Neural progenitor cell (in vitro differentiated cells): ENCODE data around the gene ASB3. TPM values are rescaled to one million over a fixed set of nuclear protein-coding genes. Genes with fewer than 3 reads are reported as not detected.

Source experiments
- DNase-seq: peaks from one replicate; pipeline ENCODE4 v3.0.0-alpha.2; 2016; ENCODE audit warnings: low spot score
- H2AFZ ChIP-seq: fragments of 200-600 bp; sonication (generic); replicated peaks from 2 replicates; pipeline ENCODE4 v1.6.1; 2016; ENCODE audit warnings: antibody characterized with exemption
- H3F3A ChIP-seq: fragments of 200-600 bp; sonication (generic); 2 replicates; pipeline ENCODE4 v1.6.1; 2016; ENCODE audit warnings: antibody characterized with exemption, low read depth
- H3K27ac ChIP-seq: fragments of 200-600 bp; sonication (generic); 2 replicates; pipeline ENCODE4 v1.5.1; 2016; ENCODE audit warnings: mild to moderate bottlenecking
- H3K27me3 ChIP-seq: fragments of 200-600 bp; sonication (generic); 2 replicates; pipeline ENCODE4 v1.6.1; 2016; ENCODE audit warnings: mild to moderate bottlenecking, moderate library complexity
- H3K36me3 ChIP-seq: fragments of 200-600 bp; sonication (generic); 2 replicates; pipeline ENCODE4 v1.5.1; 2016
- H3K4me1 ChIP-seq: fragments of 200-600 bp; sonication (generic); 2 replicates; pipeline ENCODE4 v1.6.1; 2016; ENCODE audit warnings: mixed run types
- H3K4me2 ChIP-seq: fragments of 200-600 bp; sonication (generic); 2 replicates; pipeline ENCODE4 v1.6.1; 2016
- H3K4me3 ChIP-seq: fragments of 200-600 bp; sonication (generic); 2 replicates; pipeline ENCODE4 v1.5.1; 2016
- H3K79me2 ChIP-seq: fragments of 200-600 bp; sonication (generic); 2 replicates; pipeline ENCODE4 v1.6.1; 2016; ENCODE audit warnings: low read depth
- H3K9ac ChIP-seq: fragments of 200-600 bp; sonication (generic); 2 replicates; pipeline ENCODE4 v1.6.1; 2016
- H3K9me3 ChIP-seq: fragments of 200-600 bp; sonication (generic); 2 replicates; pipeline ENCODE4 v1.5.1; 2016; ENCODE audit warnings: low read depth
- H4K20me1 ChIP-seq: fragments of 200-600 bp; sonication (generic); 2 replicates; pipeline ENCODE4 v1.6.1; 2016; ENCODE audit warnings: low read depth
- H3K27ac Mint-ChIP-seq: 3 replicates; pipeline ENCODE4 v1.8.0; 2021; ENCODE audit warnings: mixed read lengths
- H3K27me3 Mint-ChIP-seq: 2 replicates; pipeline ENCODE4 v1.8.0; 2022; ENCODE audit warnings: low read depth, mild to moderate bottlenecking, inconsistent platforms, moderate library complexity, mixed read lengths; ENCODE audit not compliant: insufficient read depth
- H3K36me3 Mint-ChIP-seq: 3 replicates; pipeline ENCODE4 v1.8.0; 2021; ENCODE audit warnings: mixed read lengths
- H3K4me1 Mint-ChIP-seq: 3 replicates; pipeline ENCODE4 v1.8.0; 2021; ENCODE audit warnings: mixed read lengths
- H3K4me3 Mint-ChIP-seq: 3 replicates; pipeline ENCODE4 v1.8.0; 2021; ENCODE audit warnings: mild to moderate bottlenecking, moderate library complexity, mixed read lengths
- H3K9me3 Mint-ChIP-seq: 3 replicates; pipeline ENCODE4 v1.8.0; 2020; ENCODE audit warnings: mixed read lengths
- EZH2 ChIP-seq: fragments of 200-600 bp; sonication (generic); IDR thresholded peaks from 2 replicates; pipeline ENCODE4 v1.6.1; 2017; ENCODE audit warnings: antibody characterized with exemption, mild to moderate bottlenecking, moderate library complexity
- EZH2phosphoT487 ChIP-seq: fragments of 200-600 bp; sonication (generic); IDR thresholded peaks from 2 replicates; pipeline ENCODE4 v1.6.1; 2017; ENCODE audit warnings: antibody characterized with exemption
- total RNA-seq: library from RNA; depleted of rRNA; stranded (reverse); fragments of >200 nt; gene quantifications from 2 replicates; pipeline ENCODE4 v1.2.3, GENCODE V29; 2015; ENCODE audit warnings: low replicate concordance
- TF ChIP-seq, protein P1 (sequence below): fragments of 200-600 bp; sonication (generic); IDR thresholded peaks from 2 replicates; pipeline ENCODE4 v1.5.1; 2017; ENCODE audit warnings: antibody characterized with exemption, mild to moderate bottlenecking

Gene ASB3
- total RNA-seq, 1 donor from 2014 or later = 71.9 TPM

DNA sequence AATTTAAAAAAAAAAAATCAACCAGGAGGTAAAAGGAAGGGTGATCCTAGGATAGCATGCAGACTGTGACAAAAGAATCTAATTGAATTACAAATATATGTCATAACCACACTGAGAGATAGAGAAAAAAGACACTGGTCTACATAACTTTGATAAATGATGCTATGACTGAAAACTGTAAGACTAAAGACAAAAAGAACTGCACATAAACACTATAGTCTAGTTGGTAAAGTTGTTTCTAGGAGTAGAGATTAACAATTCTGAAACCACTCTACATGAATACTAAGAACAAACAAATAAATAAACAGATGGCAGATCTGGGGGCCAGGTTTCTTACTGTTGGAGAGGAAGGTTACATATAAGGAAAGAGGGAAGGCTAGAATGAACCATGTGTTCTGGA, 33.7 kb downstream of the ASB3 start:
- Mint-ChIP-seq H3K36me3 (peaks cover 31% of the 10 kb centered on the region), H3K27me3 (no peaks in the 10 kb centered on the region), H3K27ac (no peak overlapping the region), H3K4me3 (no peak overlapping the region), H3K9me3 (no peaks in the 10 kb centered on the region), H3K4me1 (no peaks in the 10 kb centered on the region)
- no peaks in the 10 kb centered on the region for H3K27me3 ChIP-seq
- H4K20me1 ChIP-seq = no peaks in the 10 kb centered on the region
- H3K9me3 ChIP-seq = no peaks in the 10 kb centered on the region
- no peak overlapping the region for H3K4me3 ChIP-seq
- TF ChIP-seq, protein P1, sequence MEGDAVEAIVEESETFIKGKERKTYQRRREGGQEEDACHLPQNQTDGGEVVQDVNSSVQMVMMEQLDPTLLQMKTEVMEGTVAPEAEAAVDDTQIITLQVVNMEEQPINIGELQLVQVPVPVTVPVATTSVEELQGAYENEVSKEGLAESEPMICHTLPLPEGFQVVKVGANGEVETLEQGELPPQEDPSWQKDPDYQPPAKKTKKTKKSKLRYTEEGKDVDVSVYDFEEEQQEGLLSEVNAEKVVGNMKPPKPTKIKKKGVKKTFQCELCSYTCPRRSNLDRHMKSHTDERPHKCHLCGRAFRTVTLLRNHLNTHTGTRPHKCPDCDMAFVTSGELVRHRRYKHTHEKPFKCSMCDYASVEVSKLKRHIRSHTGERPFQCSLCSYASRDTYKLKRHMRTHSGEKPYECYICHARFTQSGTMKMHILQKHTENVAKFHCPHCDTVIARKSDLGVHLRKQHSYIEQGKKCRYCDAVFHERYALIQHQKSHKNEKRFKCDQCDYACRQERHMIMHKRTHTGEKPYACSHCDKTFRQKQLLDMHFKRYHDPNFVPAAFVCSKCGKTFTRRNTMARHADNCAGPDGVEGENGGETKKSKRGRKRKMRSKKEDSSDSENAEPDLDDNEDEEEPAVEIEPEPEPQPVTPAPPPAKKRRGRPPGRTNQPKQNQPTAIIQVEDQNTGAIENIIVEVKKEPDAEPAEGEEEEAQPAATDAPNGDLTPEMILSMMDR = no peak
- TF ChIP-seq EZH2phosphoT487 (no peak), EZH2 (no peak)
- H3K27ac ChIP-seq = no peak overlapping the region
- H3K4me1 ChIP-seq = peaks cover 7% of the 10 kb centered on the region
- H3K79me2 ChIP-seq = no peaks in the 10 kb centered on the region
- no peak overlapping the region for H3K9ac ChIP-seq
- H2AFZ ChIP-seq = no peak overlapping the region
- H3K36me3 ChIP-seq = peaks cover 4% of the 10 kb centered on the region
- no peak for DNase-seq
- H3F3A ChIP-seq = no peaks in the 10 kb centered on the region
- H3K4me2 ChIP-seq = no peak overlapping the region

DNA sequence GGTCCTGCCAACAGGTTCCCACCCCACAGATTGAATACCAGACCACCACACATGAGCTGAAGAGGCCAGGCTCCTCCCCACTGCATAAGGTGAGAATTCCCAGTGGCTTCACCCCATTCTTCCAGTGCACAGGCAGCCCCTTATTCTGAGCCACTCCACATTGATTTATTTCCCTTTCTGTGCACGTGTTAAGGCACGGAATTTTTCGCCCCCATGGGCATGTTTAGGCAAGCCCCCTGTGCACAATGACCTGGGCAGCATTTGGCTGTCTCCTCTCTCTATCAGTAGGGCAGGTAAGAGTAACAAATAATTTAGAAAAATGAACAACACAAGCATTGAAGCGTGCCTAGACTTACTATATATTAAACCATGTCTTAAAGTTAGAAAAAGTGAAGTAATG, 34.4 kb downstream of the ASB3 start:
- Histone ChIP-seq H3K4me3 (no peak overlapping the region), H3K4me1 (peaks cover 7% of the 10 kb centered on the region), H3K79me2 (no peaks in the 10 kb centered on the region), H4K20me1 (no peaks in the 10 kb centered on the region), H3K27ac (no peak overlapping the region), H2AFZ (no peak overlapping the region), H3K36me3 (peaks cover 4% of the 10 kb centered on the region), H3K27me3 (no peaks in the 10 kb centered on the region), H3F3A (no peaks in the 10 kb centered on the region), H3K9me3 (no peaks in the 10 kb centered on the region), H3K4me2 (no peak overlapping the region), H3K9ac (no peak overlapping the region)
- Mint-ChIP-seq H3K27ac (peak overlapping the region; percentile 16), H3K4me1 (no peaks in the 10 kb centered on the region), H3K36me3 (peaks cover 32% of the 10 kb centered on the region), H3K27me3 (no peaks in the 10 kb centered on the region), H3K9me3 (no peaks in the 10 kb centered on the region), H3K4me3 (no peak overlapping the region)
- TF ChIP-seq EZH2 = no peak
- TF ChIP-seq EZH2phosphoT487 = no peak
- TF ChIP-seq, protein P1 = no peak
- no peak for DNase-seq

DNA sequence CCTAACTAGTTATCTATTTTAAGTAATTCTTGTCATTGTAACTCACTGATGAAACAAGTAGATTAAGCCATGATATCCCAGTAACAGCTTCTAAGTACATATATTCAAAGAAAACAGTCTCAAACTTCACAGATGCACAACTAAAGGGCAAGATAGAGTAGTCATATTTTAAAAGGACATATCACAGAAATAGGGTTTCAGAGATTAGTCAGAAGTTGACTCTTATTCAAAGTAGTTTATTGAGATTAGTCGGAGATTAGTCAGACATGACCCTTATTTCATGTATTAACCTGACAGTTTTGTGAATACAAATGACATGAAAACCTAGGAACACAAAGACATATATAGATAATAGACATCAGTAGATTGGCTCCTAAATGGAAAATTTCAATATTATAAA, 35.0 kb downstream of the ASB3 start:
- no peak overlapping the region for H3K4me3 Mint-ChIP-seq
- no peaks in the 10 kb centered on the region for H3K27me3 ChIP-seq
- H3K36me3 ChIP-seq = peaks cover 4% of the 10 kb centered on the region
- H3K27me3 Mint-ChIP-seq = no peaks in the 10 kb centered on the region
- H3K4me2 ChIP-seq = no peak overlapping the region
- H3K4me1 Mint-ChIP-seq = no peaks in the 10 kb centered on the region
- no peaks in the 10 kb centered on the region for H3K9me3 Mint-ChIP-seq
- H3K4me1 ChIP-seq = peaks cover 7% of the 10 kb centered on the region
- H3K27ac Mint-ChIP-seq = no peak overlapping the region
- TF ChIP-seq, protein P1 = no peak
- no peak for TF ChIP-seq EZH2phosphoT487
- H3K4me3 ChIP-seq = no peak overlapping the region
- H3K36me3 Mint-ChIP-seq = peaks cover 30% of the 10 kb centered on the region
- H3K79me2 ChIP-seq = no peaks in the 10 kb centered on the region
- no peaks in the 10 kb centered on the region for H3K9me3 ChIP-seq
- no peak overlapping the region for H3K27ac ChIP-seq
- H4K20me1 ChIP-seq = no peaks in the 10 kb centered on the region
- DNase-seq = no peak
- no peaks in the 10 kb centered on the region for H3F3A ChIP-seq
- H2AFZ ChIP-seq = no peak overlapping the region
- no peak overlapping the region for H3K9ac ChIP-seq
